Measurements from ENCODE around the gene TMEM45A.
"Not testable (repeated sequence)": the region's sequence is repeated elsewhere in the genome, so short reads cannot be mapped to it uniquely, and the experiment has no call there.

Gene TMEM45A

DNA sequence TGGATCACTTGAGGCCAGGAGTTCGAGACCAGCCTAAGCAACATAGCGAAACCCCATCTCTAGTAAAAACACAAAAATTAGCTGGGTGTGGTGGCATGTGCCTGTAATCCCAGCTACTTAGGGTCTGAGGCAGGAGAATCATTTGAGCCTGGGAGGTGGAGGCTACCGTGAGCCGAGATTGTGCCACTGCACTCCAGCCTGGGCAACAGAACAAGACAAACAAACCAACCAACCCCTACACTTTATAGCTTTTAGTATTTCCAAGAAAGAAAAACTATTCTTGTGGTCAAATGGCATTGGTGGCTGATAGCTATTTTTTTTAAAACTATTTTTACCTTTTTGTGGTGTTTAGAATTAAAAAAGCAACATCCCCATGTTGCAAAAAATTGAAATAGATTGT lies 7.2 kb downstream of the TMEM45A start:
- Mint-ChIP-seq H3K27me3 (ENCODE audit: low read depth) (no peaks in the 10 kb centered on the region), H3K9me3 (peaks cover 26% of the 10 kb centered on the region), H3K4me3 (no peak overlapping the region), H3K36me3 (ENCODE audit: low read depth) (peaks cover 35% of the 10 kb centered on the region), H3K4me1 (no peaks in the 10 kb centered on the region), H3K27ac (no peak overlapping the region)
- TF ChIP-seq, protein P1, sequence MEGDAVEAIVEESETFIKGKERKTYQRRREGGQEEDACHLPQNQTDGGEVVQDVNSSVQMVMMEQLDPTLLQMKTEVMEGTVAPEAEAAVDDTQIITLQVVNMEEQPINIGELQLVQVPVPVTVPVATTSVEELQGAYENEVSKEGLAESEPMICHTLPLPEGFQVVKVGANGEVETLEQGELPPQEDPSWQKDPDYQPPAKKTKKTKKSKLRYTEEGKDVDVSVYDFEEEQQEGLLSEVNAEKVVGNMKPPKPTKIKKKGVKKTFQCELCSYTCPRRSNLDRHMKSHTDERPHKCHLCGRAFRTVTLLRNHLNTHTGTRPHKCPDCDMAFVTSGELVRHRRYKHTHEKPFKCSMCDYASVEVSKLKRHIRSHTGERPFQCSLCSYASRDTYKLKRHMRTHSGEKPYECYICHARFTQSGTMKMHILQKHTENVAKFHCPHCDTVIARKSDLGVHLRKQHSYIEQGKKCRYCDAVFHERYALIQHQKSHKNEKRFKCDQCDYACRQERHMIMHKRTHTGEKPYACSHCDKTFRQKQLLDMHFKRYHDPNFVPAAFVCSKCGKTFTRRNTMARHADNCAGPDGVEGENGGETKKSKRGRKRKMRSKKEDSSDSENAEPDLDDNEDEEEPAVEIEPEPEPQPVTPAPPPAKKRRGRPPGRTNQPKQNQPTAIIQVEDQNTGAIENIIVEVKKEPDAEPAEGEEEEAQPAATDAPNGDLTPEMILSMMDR (IDR thresholded peaks at IDR 0.05; ENCODE audit: unreplicated experiment in 3 of 3): no peak

DNA sequence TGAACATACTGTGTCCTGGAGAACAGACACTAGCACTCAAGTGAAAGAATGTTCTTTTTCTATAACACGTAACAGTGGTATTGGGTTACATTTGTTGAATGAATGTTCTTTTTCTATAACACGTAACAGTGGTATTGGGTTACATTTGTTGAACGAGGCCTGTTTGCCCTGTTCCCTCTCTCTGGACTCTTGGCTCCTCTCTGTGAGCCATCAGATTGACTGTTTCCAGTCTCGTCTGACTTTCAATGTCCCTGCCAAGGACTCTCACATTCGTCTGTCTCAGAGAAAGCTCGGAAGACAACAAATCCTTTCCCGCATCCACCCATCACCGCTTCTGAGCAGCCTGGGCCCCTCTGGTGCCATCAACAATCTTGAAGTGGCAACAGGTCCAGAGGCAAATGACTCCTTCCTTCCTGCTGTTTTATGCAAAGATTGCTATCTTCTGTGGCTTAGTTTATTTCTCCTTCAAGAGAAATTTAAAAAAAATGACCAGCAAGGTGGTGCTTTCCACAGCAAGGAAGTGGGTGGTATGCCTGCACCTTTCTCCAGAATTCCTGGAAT lies 8.0 kb downstream of the TMEM45A start:
- Mint-ChIP-seq H3K36me3 (ENCODE audit: low read depth) (peaks cover 37% of the 10 kb centered on the region), H3K27ac (no peak overlapping the region), H3K9me3 (peaks cover 33% of the 10 kb centered on the region), H3K27me3 (ENCODE audit: low read depth) (no peaks in the 10 kb centered on the region), H3K4me3 (no peak overlapping the region), H3K4me1 (no peaks in the 10 kb centered on the region)
- TF ChIP-seq, protein P1 (IDR thresholded peaks at IDR 0.05; ENCODE audit: unreplicated experiment in 3 of 3): no peak

DNA sequence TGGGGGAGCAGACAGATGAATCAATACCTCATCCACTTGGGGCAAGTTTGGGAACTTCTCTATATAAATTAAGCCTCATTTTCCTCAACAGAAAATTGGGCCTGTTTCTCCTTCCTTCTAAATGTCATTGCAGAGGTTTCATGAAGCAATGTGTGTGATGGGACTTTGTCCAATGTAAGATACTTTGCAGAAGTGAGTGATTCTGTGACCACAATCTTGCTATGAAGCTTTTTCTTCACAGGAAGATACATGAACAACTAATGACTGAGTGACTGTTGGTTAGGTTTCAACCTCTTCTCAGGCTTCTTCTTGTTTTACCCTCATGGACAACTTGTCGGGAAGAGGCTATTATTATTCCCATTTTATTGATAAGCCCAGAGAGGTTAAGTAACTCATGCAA lies 11.0 kb downstream of the TMEM45A start:
- peaks cover 63% of the 10 kb centered on the region for H3K36me3 Mint-ChIP-seq (ENCODE audit: low read depth)
- no peak overlapping the region for H3K27ac Mint-ChIP-seq
- H3K4me3 Mint-ChIP-seq: no peak overlapping the region
- H3K4me1 Mint-ChIP-seq: no peaks in the 10 kb centered on the region
- H3K27me3 Mint-ChIP-seq (ENCODE audit: low read depth): no peaks in the 10 kb centered on the region
- H3K9me3 Mint-ChIP-seq: peaks cover 58% of the 10 kb centered on the region
- TF ChIP-seq, protein P1 (IDR thresholded peaks at IDR 0.05; ENCODE audit: unreplicated experiment in 3 of 3): no peak

DNA sequence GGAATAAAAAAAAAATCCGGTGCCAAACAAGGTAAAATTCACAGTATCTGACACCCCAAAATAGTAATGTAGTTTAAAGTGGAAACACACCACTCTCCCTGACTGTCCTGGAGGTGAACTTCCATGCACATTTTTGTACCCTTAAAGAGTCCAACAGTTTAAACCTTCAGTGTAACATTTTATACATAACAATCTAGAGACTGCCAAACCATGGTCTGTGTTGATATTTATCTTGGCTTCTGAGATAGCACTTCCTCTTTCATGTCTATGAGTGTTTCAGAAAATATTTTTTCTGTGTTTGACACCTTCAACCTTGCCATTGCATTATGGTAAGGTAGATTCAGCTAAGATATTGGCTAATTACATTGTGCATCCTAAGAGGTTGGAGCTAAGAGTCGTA lies 13.9 kb downstream of the TMEM45A start:
- peaks cover 70% of the 10 kb centered on the region for H3K36me3 Mint-ChIP-seq (ENCODE audit: low read depth)
- no peaks in the 10 kb centered on the region for H3K4me1 Mint-ChIP-seq
- no peaks in the 10 kb centered on the region for H3K27me3 Mint-ChIP-seq (ENCODE audit: low read depth)
- H3K4me3 Mint-ChIP-seq: no peak overlapping the region
- peaks cover 59% of the 10 kb centered on the region for H3K9me3 Mint-ChIP-seq
- no peak overlapping the region for H3K27ac Mint-ChIP-seq
- TF ChIP-seq, protein P1 (IDR thresholded peaks at IDR 0.05; ENCODE audit: unreplicated experiment in 3 of 3): no peak

DNA sequence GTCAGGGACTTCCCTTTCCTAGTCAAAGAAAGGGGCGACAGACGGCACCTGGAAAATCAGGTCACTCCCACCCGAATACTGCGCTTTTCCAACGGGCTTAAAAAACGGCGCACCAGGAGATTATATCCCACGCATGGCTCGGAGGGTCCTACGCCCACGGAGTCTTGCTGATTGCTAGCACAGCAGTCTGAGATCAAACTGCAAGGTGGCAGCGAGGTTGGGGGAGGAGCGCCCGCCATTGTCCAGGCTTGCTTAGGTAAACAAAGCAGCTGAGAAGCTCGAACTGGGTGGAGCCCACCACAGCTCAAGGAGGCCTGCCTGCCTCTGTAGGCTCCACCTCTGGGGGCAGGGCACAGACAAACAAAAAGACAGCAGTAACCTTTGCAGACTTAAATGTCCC lies 17.4 kb downstream of the TMEM45A start:
- H3K27me3 Mint-ChIP-seq (ENCODE audit: low read depth); H3K27ac Mint-ChIP-seq; H3K4me1 Mint-ChIP-seq; H3K4me3 Mint-ChIP-seq: not testable (repeated sequence)
- peaks cover 44% of the 10 kb centered on the region for H3K9me3 Mint-ChIP-seq
- H3K36me3 Mint-ChIP-seq (ENCODE audit: low read depth): peaks cover 44% of the 10 kb centered on the region

DNA sequence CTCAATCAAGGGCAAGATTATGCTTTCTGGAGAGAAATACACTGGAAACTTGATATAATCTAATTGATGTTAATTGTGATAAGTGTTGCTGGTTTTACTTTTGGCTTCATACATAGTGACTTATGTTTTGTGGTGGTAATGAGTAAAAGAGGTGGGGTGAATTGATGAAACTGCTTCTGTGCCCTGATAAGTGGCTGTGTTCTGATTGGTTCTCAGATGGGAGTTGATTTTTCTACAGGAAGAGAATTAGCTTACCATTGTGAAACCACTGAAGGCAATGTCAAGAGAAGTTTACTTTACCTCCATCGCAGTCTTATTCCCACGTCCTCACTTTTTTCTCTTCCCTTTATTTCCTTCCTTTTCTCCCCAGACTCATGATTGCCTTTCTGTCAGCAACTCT lies 23.8 kb downstream of the TMEM45A start:
- Mint-ChIP-seq H3K9me3 (peaks cover 8% of the 10 kb centered on the region), H3K4me1 (peaks cover 9% of the 10 kb centered on the region), H3K36me3 (ENCODE audit: low read depth) (peaks cover 23% of the 10 kb centered on the region), H3K27me3 (ENCODE audit: low read depth) (no peaks in the 10 kb centered on the region), H3K27ac (no peak overlapping the region), H3K4me3 (no peak overlapping the region)
- TF ChIP-seq, protein P1 (IDR thresholded peaks at IDR 0.05; ENCODE audit: unreplicated experiment in 3 of 3): no peak
